Placental epithelial cell (primary cell): Measurements from ENCODE around the gene SLC2A8. TPM values are rescaled to one million over a fixed set of nuclear protein-coding genes. Genes with fewer than 3 reads are reported as not detected.

Experiments used
- small RNA-seq: library from RNA; depleted of rRNA; stranded (forward); fragments of <200 nt; gene quantifications from one replicate; pipeline ENCODE3, GENCODE V24; 2012
- total RNA-seq: library from RNA; depleted of rRNA; stranded (reverse); fragments of >200 nt; gene quantifications from 2 replicates; pipeline ENCODE4 v1.2.3, GENCODE V29; 2012

SLC2A8 gene, protein sequence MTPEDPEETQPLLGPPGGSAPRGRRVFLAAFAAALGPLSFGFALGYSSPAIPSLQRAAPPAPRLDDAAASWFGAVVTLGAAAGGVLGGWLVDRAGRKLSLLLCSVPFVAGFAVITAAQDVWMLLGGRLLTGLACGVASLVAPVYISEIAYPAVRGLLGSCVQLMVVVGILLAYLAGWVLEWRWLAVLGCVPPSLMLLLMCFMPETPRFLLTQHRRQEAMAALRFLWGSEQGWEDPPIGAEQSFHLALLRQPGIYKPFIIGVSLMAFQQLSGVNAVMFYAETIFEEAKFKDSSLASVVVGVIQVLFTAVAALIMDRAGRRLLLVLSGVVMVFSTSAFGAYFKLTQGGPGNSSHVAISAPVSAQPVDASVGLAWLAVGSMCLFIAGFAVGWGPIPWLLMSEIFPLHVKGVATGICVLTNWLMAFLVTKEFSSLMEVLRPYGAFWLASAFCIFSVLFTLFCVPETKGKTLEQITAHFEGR
- total RNA-seq, result 11.2 and 20.4 TPM in 2 replicates

DNA sequence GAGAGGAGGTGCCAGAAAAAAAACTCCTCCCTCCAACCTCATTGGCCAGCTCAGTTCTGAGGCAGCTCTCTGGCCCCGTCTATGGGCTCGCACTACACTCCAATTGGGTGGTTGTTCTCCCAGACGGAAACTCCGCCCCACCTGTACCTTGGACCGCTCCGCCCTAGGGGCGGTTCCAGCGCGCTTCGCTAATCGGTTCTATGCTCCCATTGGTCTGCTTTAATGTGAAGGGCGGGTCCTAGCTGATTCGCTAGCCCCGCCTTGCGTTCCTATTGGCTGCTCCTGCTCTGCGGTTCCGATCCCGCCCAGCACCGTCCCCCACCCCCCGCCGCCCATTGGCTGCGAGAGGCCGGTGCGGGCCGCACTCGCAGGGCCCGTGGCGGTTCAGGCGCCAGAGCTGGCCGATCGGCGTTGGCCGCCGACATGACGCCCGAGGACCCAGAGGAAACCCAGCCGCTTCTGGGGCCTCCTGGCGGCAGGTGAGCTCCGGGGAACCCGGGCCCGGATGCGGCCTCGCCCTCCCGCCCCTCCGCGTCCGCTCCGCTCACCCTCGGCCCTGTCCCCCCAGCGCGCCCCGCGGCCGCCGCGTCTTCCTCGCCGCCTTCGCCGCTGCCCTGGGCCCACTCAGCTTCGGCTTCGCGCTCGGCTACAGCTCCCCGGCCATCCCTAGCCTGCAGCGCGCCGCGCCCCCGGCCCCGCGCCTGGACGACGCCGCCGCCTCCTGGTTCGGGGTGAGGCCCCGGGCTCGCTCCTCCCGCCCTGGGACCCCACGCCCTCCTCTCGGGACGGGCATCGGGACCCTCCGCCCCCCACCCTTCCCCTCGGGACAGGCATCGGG lies at the start of gene SLC2A8:
Gene SLC2A8, plus strand, starts transcription at position 362 of the 838 bp plus-strand sequence. Its CDS starts 62 bp downstream, at position 424.

DNA sequence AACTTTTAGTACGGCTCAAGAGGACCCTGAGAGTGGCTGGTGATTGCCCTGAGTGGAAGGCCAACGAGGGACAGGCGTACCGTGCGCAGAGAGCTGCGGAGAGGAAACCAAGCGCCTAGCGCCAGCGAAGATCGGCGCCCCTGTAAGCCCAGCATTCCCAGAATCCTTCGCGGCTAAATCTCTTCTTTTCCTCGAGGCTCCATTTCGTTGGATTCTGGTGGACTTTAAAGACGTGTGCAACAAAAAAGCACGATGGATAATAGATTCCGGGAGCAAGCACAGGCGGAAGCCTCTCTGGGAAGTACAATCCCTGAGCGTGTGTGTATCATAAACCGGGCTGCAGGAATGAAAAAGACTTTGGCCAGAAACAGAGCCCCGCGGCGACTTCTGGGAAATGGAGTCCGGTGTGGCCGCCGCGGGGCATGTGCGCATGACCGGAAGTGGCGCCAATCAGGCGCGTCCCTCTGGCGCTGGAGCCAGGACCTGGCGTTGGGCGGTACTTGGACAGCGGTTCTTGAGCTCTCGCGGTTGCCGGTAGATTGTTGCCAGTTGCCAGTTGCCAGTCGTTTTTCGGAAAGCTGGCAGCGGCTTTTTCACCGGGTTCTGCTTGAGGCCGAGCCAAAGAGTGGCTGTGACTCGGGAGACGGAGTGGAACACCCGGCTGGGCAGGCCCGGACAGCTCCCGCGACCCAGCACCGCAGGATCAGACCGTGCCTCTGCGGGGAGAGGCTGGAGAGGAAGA lies 27.1 kb downstream of the SLC2A8 start, which contains the start of gene ZNF79:
Gene ZNF79, plus strand, starts transcription at position 449 of the 742 bp plus-strand sequence. CDS start 406 bp downstream, outside the sequence.

DNA sequence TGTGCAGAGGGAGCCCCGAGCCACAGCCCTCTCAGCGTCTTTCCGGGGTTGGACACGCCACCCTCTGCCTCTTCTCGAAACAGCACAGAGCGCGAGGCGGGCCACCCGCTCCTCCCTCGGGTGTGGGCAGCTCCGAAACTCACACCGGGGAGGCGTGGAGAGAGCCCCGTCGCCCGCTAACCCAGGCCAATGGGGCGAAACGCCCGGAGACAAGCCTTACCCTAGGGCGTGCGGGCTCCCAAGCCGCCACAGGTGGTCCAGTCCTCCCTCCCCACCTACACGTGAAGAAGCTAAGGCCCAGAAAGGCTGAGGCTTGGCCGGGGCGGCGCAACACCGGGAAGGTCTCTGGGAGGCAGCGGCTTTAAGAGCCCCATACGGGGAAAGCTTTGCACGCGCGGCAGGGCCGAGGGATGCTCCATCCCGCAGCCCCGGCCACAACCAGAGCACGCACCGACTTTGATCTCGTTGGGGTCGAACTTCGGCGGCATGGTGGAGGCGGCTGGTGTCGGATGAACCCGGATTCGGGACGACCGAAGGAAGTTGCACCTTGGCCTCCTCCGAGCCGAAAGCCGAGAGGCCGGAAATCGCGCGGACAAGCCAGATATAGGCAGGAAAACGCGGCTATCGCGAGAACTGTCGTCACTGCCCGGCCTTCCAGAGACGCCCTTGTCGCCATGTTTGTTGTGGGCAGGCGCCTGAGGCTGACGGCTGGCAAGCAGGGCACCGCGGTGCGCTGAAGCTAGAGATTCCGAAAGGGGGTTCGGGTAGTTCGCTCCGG lies 54.0 kb downstream of the SLC2A8 start, which contains the start of the genes LRSAM1 and RPL12:
Gene LRSAM1, plus strand, starts transcription at position 681 of the 778 bp plus-strand sequence. CDS start 3,018 bp downstream, outside the sequence.
Gene RPL12, minus strand, starts transcription at position 577 of the 778 bp plus-strand sequence. Its CDS starts 89 bp downstream, at position 488.

Small RNAs within 50 kb of the gene (small RNA-seq; reads per million reads assigned to genes)
- gene SNORA65, result 409 reads per million, percentile 99 among the genes with 10 or more reads in this experiment

Other genes starting within 250 kb of the SLC2A8 start
- gene GARNL3, start 132.4 kb upstream of the SLC2A8 start, total RNA-seq, result 6.2 and 18.5 TPM in 2 replicates
- 16.9 and 19.1 TPM in 2 replicates for gene ZNF79, start 27.2 kb downstream of the SLC2A8 start, total RNA-seq
- gene RPL12, start 54.2 kb downstream of the SLC2A8 start, total RNA-seq, result 1,146 and 1,303 TPM in 2 replicates
- 18.0 and 21.2 TPM in 2 replicates for gene LRSAM1, start 54.3 kb downstream of the SLC2A8 start, total RNA-seq
- 11.0 and 16.6 TPM in 2 replicates for gene STXBP1, start 215.1 kb downstream of the SLC2A8 start, total RNA-seq